ENCODE measurements around the gene TBC1D3B.

TBC1D3B gene

DNA sequence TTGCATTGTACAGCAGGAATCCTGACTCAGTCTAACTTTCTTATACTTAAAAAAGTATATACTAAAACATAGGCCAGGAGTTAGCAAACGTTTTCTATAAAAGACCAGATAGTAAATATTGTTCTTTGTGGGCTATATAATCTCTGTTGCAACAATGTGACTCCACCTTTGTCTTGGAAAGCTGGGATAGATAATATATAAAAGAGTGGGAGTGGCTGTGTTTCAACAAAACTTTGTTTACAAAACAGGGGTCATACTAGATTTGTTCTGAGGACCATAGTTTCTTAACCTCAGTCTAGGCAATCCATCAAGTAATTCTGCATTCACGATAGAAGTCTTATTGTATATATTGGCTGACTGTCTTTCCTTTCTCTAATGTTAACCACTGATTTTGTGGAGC is 9.0 kb upstream of the TBC1D3B start:
- Histone ChIP-seq H3K9ac (ENCODE audit: low read depth, low read length, poor library complexity) (no peak overlapping the region), H2BK5ac (ENCODE audit: low read length) (no peak overlapping the region), H3K27me3 (ENCODE audit: control insufficient read depth in 3 of 3, insufficient read depth in 3 of 3, low read depth in 1 of 3, low read length in 3 of 3) (peaks cover 0 to 49% (median 14%) of the 10 kb centered on the region in 3 experiments), H3K4me1 (ENCODE audit: control insufficient read depth in 2 of 2, insufficient read depth in 1 of 2, low read depth in 1 of 2, low read length in 2 of 2) (peaks cover 0 to 8% of the 10 kb centered on the region in 2 donors), H4K91ac (ENCODE audit: low read depth, low read length, poor library complexity) (no peak overlapping the region), H3K79me1 (ENCODE audit: low read depth, low read length) (peaks cover 4% of the 10 kb centered on the region), H2BK120ac (ENCODE audit: low read depth, low read length) (no peak overlapping the region), H2AK5ac (ENCODE audit: low read depth, low read length) (no peak overlapping the region), H3K27ac (replicated peaks; ENCODE audit: low read length) (no peak overlapping the region), H3K18ac (ENCODE audit: low read length) (no peak overlapping the region), H4K8ac (ENCODE audit: low read depth, low read length) (no peak overlapping the region), H3K36me3 (replicated peaks in 1 of 2; ENCODE audit: control insufficient read depth in 2 of 2, insufficient read depth in 2 of 2, low read length in 2 of 2) (no peaks in the 10 kb centered on the region), H3K4me3 (ENCODE audit: low read length in 2 of 2) (no peak overlapping the region), H3K23ac (ENCODE audit: low read depth, low read length, poor library complexity) (no peak overlapping the region), H3K9me3 (replicated peaks in 1 of 2; ENCODE audit: control insufficient read depth in 2 of 2, insufficient read depth in 1 of 2, low read depth in 1 of 2, low read length in 2 of 2) (peaks cover 0 to 2% of the 10 kb centered on the region in 2 donors), H3K14ac (ENCODE audit: low read length) (no peak overlapping the region), H3K4me2 (ENCODE audit: insufficient read depth, low read length, poor library complexity, severe bottlenecking) (no peak overlapping the region), H3K4ac (ENCODE audit: low read length) (no peak overlapping the region), H2AFZ (ENCODE audit: low read length) (no peak overlapping the region), H2BK12ac (ENCODE audit: low read length) (no peak overlapping the region), H2BK15ac (ENCODE audit: low read length) (no peak overlapping the region)
- no CpG with 5 or more reads among the region's 2 CpGs for WGBS, 2 donors (ENCODE audit: extremely low coverage in 2 of 2, insufficient read length in 2 of 2, insufficient replicate concordance in 1 of 2)
- DNase-seq (ENCODE audit: low spot score), result no peak

DNA sequence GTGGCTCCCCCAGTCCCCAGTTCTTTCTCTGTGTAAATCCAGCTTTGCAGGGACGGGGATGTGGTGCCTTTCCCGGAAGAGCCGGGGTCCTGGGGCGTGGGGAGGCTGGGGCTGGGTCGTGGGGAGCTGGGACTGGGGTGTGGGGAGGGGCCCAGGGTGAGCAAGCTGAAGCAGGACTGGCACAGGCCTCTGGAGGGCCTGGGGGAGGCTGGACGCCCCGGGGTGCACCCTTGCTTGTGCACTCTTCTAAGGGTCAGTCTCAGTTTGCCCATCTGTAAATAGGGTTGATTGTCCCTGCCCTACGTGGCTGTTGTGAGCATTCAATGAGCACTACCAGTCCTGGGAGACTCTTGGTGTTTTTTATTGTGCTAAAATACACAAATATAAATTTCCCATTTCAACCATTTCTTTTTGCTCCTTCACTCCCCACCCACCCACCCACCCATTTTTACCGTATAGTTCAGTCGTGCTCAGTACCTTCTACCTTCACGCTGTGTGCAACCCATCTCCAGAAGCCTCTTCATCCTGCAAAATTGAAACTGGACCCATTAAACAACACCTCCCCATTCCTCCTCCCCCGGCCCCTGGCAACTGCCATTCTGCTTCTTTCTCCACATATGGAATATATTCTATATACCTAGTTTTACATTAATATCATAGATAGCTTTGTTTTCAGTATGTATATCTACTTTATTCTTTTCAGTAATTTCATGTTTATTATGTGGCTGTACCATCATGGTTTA is 7.8 kb upstream of the TBC1D3B start:
- Histone ChIP-seq H3K79me1 (ENCODE audit: low read depth, low read length) (peaks cover 4% of the 10 kb centered on the region), H2BK15ac (ENCODE audit: low read length) (peak overlapping the region; percentile 80), H3K36me3 (replicated peaks in 1 of 2; ENCODE audit: control insufficient read depth in 2 of 2, insufficient read depth in 2 of 2, low read length in 2 of 2) (no peaks in the 10 kb centered on the region), H3K9ac (ENCODE audit: low read depth, low read length, poor library complexity) (peak overlapping the region; percentile 86), H2BK120ac (ENCODE audit: low read depth, low read length) (no peak overlapping the region), H2BK12ac (ENCODE audit: low read length) (no peak overlapping the region), H3K4me3 (ENCODE audit: low read length in 2 of 2) (no peak overlapping the region), H3K27ac (replicated peaks; ENCODE audit: low read length) (no peak overlapping the region), H2AK5ac (ENCODE audit: low read depth, low read length) (peak overlapping the region; percentile 98), H2AFZ (ENCODE audit: low read length) (peak overlapping the region; percentile 92), H3K14ac (ENCODE audit: low read length) (no peak overlapping the region), H4K8ac (ENCODE audit: low read depth, low read length) (no peak overlapping the region), H3K27me3 (ENCODE audit: control insufficient read depth in 3 of 3, insufficient read depth in 3 of 3, low read depth in 1 of 3, low read length in 3 of 3) (peaks cover 0 to 49% (median 14%) of the 10 kb centered on the region in 3 experiments), H3K4me2 (ENCODE audit: insufficient read depth, low read length, poor library complexity, severe bottlenecking) (peak overlapping the region; percentile 100), H3K4ac (ENCODE audit: low read length) (peak overlapping the region; percentile 98), H2BK5ac (ENCODE audit: low read length) (no peak overlapping the region), H3K18ac (ENCODE audit: low read length) (peak overlapping the region; percentile 99), H3K4me1 (ENCODE audit: control insufficient read depth in 2 of 2, insufficient read depth in 1 of 2, low read depth in 1 of 2, low read length in 2 of 2) (peaks cover 0 to 8% of the 10 kb centered on the region in 2 donors), H3K23ac (ENCODE audit: low read depth, low read length, poor library complexity) (peak overlapping the region; percentile 28), H4K91ac (ENCODE audit: low read depth, low read length, poor library complexity) (no peak overlapping the region), H3K9me3 (replicated peaks in 1 of 2; ENCODE audit: control insufficient read depth in 2 of 2, insufficient read depth in 1 of 2, low read depth in 1 of 2, low read length in 2 of 2) (peaks cover 0 to 2% of the 10 kb centered on the region in 2 donors)
- DNase-seq (ENCODE audit: low spot score), result no peak
- no CpG with 5 or more reads among the region's 12 CpGs for WGBS, 2 donors (ENCODE audit: extremely low coverage in 2 of 2, insufficient read length in 2 of 2, insufficient replicate concordance in 1 of 2)

DNA sequence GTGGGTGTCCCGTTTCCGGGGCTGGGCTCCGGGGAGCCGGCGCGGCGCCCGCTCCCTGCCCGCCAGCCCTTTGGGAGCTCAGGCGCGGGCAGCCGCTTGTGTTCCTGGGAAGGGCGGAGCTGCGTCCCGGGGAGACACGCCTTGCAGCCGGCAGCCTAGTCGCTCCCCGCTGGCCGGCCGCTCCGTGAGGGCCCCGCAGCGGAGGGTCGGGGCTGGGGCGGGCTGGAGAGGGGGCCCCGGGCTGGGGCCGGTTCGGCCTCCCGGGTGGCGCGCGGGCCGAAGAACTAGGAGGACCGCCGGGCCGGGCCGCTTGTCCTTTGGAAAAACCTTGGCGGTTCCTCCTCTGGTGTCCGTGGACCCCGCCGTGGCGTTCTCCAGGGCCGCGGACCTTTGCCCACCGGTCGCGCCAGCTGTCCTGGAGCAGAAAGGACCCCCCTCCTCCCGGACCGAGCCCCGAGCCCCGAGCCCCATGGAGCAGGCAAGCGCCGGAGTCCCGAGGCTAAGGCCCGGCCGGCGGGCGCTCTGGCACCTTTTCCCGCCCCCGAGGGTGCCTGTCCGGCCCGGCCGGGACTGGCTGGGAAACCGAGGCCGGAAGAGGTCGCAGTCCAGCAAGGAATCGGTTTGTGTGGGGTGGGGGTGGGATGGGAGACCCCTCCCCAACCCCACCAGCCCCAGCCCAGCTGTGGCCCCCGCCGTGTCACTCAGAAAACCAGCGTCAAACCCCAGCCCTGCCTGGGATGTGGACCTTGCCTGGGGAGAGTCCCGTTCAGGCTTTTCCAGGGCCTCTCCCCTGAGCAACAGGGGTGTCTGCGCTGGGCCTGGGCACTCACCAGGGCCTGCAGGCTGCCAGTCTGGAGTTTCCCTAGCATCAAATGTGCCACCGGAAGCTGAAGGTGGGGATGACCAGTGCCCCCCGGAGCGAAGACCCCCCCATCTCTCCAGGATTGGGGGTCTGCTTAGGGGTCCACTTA is 6.8 kb upstream of the TBC1D3B start:
- peak overlapping the region; percentile 92 for H2AFZ ChIP-seq (ENCODE audit: low read length)
- no CpG with 5 or more reads among the region's 76 CpGs for WGBS, 2 donors (ENCODE audit: extremely low coverage in 2 of 2, insufficient read length in 2 of 2, insufficient replicate concordance in 1 of 2)
- peak overlapping the region; percentile 99 for H3K18ac ChIP-seq (ENCODE audit: low read length)
- H2AK5ac ChIP-seq (ENCODE audit: low read depth, low read length), result peak overlapping the region; percentile 98
- peaks cover 0 to 2% of the 10 kb centered on the region in 2 donors for H3K9me3 ChIP-seq (replicated peaks in 1 of 2; ENCODE audit: control insufficient read depth in 2 of 2, insufficient read depth in 1 of 2, low read depth in 1 of 2, low read length in 2 of 2)
- DNase-seq (ENCODE audit: low spot score), result peak; percentile 77
- peak overlapping the region; percentile 26 for H2BK120ac ChIP-seq (ENCODE audit: low read depth, low read length)
- H3K79me1 ChIP-seq (ENCODE audit: low read depth, low read length), result peaks cover 4% of the 10 kb centered on the region
- H3K9ac ChIP-seq (ENCODE audit: low read depth, low read length, poor library complexity), result peak overlapping the region; percentile 86
- H3K4me3 ChIP-seq (ENCODE audit: low read length in 2 of 2), result peak overlapping the region; percentile 35 to 74
- peaks cover 0 to 49% (median 14%) of the 10 kb centered on the region in 3 experiments for H3K27me3 ChIP-seq (ENCODE audit: control insufficient read depth in 3 of 3, insufficient read depth in 3 of 3, low read depth in 1 of 3, low read length in 3 of 3)
- no peak overlapping the region for H3K27ac ChIP-seq (replicated peaks; ENCODE audit: low read length)
- H3K4me1 ChIP-seq (ENCODE audit: control insufficient read depth in 2 of 2, insufficient read depth in 1 of 2, low read depth in 1 of 2, low read length in 2 of 2), result peaks cover 0 to 8% of the 10 kb centered on the region in 2 donors
- peak overlapping the region; percentile 100 for H3K4me2 ChIP-seq (ENCODE audit: insufficient read depth, low read length, poor library complexity, severe bottlenecking)
- H4K91ac ChIP-seq (ENCODE audit: low read depth, low read length, poor library complexity), result peak overlapping the region; percentile 81
- H2BK12ac ChIP-seq (ENCODE audit: low read length), result peak overlapping the region; percentile 19
- H2BK15ac ChIP-seq (ENCODE audit: low read length), result peak overlapping the region; percentile 80
- H3K4ac ChIP-seq (ENCODE audit: low read length), result peak overlapping the region; percentile 98
- H4K8ac ChIP-seq (ENCODE audit: low read depth, low read length), result peak overlapping the region; percentile 100
- peak overlapping the region; percentile 87 for H3K14ac ChIP-seq (ENCODE audit: low read length)
- H3K36me3 ChIP-seq (replicated peaks in 1 of 2; ENCODE audit: control insufficient read depth in 2 of 2, insufficient read depth in 2 of 2, low read length in 2 of 2), result no peaks in the 10 kb centered on the region
- peak overlapping the region; percentile 7 for H2BK5ac ChIP-seq (ENCODE audit: low read length)
- peak overlapping the region; percentile 62 for H3K23ac ChIP-seq (ENCODE audit: low read depth, low read length, poor library complexity)
